ENCODE data around the gene ZSWIM8.

The ZSWIM8 gene

DNA sequence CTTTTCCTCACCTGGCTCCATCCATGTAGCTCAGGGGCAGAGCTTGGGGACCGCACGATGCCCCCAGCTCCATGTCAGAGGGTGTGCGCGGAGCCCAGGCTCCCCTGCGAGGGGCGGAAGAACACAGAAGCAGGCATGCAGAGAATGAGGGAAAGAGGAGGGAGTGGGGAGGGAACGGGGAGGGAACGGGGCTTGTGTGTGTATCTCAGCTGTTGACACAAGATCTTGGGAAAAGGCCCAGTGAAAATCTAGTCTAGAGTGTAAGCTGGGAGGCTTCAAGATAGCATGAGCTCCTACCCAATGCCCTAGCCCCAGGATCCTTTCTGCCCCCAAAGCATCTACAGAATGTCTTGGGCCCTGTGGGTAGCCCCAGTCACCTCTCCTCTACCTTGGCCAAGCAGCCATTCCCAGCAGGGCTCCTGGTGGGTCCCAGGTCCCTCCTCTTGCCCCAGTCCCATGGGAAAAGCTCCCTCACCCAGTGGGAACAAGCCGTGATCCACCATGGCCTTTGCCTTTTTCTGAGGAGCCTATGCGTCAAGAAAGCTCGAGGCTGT, 51.1 kb downstream of the ZSWIM8 start:
- DNase-seq (ENCODE audit: extremely low spot score, insufficient read length, low read depth) (no peak), FAIRE-seq (no peak)

DNA sequence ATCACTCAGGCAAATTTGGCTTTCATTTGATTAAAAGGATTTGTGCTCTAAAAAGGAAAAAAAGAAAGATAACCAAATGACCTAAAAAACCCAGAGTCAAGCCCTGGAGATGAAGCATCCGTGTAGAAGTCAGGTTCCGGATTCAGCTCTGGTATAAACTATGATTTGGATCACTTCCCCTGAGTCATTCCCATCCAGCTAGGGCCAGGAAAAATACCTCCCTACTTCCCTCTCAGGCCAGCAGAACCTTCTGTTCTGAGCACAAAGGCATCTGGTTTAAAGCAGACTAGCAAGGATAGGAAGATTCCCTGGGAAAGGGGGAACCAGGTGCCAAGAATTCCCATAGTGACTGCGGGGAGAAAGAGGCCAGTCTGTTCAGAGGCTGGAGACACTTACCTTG, 51.7 kb downstream of the ZSWIM8 start:
- no peak for DNase-seq (ENCODE audit: extremely low spot score, insufficient read length, low read depth)
- no peak for FAIRE-seq

DNA sequence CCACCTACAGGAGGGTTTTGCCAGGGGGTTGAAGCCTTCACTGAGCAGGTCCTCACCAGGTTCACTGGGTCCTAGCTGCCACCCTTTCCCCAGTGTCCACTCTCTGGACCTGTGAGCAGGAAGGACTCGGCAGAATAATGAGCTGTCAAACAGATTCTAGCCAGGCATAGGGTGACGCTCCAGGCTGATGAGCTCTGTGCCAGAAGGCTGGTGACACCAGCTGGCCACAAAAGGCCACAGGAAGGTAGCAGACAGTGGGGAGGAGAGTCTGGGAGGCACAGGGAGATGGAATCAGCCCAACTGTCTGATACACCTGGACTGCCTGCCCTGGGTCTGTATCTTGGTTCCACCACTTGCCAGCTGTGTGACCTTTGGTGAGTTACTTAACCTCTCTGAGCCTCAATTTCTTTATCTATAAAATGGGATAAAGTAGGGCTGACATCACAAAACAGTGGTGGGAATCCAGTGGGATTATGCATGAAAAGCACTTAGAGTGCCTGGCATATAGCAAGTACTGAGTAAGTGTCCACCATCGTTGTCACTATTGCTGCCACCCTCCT, 52.7 kb downstream of the ZSWIM8 start:
- DNase-seq (ENCODE audit: extremely low spot score, insufficient read length, low read depth) = no peak
- no peak for FAIRE-seq

DNA sequence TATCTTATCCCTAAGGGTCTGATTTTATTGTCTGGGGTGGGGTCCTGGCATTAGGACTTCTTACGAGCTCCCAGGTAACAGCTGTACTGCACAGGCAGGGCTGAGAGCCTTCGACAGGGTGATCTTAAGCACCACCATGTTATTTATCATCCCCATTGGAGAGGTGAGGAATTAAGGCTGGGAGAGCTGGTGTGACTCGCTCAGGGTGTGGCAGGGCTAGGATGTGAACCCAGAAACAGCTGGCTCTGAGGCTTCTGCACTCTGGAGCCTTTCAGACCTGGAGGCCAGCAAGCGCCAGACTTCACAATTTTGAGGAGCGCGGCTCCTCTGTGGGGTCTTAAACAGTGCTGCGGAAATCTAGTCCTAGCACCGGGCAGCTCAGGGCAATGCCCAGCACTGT, 53.4 kb downstream of the ZSWIM8 start:
- FAIRE-seq = no peak
- DNase-seq (ENCODE audit: extremely low spot score, insufficient read length, low read depth) = no peak

DNA sequence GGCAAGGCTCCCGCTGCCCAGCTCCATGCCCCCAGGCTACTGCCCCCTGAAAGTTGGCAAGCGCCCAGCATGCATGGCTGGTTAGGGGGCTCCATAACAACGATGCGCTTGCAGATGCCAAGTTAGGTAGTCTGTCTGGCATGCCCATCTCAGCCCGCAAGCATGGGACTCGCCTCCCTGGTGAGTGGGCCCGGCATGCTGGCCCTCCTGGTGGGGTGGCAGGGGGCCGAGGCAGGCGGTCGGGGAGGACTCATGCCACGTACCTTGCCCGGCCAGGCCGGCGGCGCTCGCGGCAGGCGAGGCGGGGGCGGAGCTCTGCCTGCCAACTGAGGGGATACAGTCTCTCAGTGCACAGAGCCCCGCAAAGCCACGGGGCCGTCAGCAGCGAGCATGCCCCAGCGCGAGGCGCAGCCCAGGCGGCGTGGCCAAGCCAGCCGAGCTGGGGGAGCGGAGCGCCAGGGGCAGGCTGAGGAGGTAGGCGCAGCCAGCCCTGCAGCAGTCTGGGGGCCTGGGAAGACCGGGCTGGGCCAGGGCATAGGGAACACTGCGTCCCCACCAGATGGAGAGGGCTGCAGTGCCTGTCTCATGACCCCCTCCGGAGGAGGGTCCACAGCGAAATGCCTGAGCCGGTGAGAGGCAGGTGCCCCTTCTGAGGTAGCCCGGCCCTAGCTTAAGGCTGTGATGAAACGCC, 54.0 kb downstream of the ZSWIM8 start:
- DNase-seq (ENCODE audit: extremely low spot score, insufficient read length, low read depth) = no peak
- no peak for FAIRE-seq

DNA sequence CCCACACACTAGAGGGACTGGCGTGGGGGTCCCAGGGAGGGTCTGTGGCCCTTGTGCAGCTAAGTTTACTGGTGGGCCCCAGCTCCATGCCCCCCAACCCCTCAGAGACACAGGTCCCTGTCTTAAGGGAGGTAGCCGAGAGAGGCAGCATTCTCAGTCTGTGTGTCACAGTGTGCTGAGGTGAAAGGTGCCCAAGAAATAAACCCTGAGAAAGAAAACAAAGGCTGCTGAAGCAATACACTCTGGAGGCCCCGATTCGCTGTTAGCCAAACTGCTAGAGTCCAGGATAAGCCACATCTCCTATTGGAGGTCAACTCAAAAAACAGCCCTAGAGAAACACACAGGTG, 54.6 kb downstream of the ZSWIM8 start:
- no peak for DNase-seq (ENCODE audit: extremely low spot score, insufficient read length, low read depth)
- no peak for FAIRE-seq

DNA sequence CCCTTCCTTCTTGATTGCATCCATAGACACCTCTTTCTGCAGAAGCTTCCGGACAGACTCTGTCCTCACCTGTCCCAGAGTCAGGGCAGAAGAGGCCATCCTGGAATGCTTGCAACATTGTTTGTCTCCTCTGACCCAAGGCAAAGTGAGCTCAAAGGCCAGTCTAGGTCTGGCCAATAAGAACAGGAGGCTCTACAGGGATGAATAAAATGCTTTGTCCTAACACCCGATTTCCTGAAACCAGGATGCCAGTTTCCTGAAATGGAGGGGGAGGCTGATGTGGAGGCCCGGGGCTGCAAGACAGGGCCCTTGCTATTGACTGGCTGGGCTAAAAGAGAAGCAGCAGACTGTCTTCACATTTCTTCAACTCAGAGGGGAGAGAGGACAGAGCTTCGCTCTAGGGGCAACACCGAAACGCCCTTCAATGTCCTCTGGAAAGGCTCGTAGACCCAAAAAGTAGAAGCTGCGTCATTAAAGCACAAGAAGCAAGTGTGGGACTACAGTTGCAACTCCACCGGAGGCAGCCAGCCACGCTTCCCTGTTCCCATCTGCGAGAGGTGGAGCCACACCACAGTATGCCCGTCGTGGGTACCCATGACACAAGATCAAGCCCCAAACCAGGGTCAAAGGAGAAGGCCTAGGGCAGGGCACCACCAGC, 55.1 kb downstream of the ZSWIM8 start:
- FAIRE-seq (no peak), DNase-seq (ENCODE audit: extremely low spot score, insufficient read length, low read depth) (no peak)

DNA sequence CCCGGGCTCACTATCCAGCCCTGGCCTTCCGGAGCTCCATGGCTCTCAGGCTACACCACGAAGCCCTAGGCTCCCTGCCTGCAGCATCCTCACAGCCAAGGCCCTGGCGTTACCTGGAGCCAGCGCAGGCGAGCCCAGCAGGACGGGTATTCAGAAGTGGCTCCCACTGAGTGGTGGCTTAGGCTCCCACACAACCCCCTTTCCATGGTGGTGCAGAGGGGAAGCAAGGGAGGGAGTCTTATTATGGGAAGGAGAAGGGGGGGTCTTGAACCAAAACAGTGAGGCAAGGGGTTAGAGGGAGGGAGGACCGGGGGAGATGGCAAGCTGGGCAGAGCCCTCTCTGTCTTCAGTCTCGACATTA, 55.6 kb downstream of the ZSWIM8 start:
- DNase-seq (ENCODE audit: extremely low spot score, insufficient read length, low read depth) (no peak), FAIRE-seq (no peak)

DNA sequence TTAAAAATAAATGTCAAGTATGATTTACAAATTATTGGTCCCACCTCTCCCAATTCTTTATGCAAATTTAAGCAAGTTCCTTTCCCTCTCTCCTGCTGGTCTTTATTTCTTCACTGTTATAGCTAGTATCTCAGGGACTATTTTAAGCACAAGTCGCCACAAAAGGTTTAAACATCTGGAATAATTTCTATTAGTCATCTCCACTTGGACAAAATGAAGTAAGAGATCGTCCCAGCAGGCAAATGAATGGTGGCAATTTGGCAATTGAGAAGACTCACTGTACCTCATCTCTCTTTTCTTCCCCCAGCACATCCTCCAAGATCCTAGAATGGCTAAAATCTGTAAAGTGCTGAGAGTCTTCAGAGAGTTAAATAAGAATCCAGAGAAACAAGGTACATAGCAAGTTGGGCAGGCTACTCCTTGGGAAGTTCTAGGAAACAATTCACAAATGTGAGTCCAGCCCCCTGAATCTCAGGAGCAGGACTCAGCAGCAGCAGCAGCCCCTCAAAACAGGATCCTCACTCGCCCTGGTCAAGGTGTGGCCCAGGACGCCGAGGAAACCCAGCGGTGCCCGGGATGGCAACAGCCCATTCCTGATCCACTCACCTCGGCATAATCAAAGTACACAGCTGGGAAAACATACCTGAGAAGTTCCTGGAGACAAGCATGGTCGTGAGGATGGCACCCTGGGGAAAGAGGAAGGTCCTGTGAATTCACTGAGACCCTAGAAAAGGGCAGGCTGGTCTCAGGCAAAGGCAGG, 56.3 kb downstream of the ZSWIM8 start:
- no peak for DNase-seq (ENCODE audit: extremely low spot score, insufficient read length, low read depth)
- no peak for FAIRE-seq

DNA sequence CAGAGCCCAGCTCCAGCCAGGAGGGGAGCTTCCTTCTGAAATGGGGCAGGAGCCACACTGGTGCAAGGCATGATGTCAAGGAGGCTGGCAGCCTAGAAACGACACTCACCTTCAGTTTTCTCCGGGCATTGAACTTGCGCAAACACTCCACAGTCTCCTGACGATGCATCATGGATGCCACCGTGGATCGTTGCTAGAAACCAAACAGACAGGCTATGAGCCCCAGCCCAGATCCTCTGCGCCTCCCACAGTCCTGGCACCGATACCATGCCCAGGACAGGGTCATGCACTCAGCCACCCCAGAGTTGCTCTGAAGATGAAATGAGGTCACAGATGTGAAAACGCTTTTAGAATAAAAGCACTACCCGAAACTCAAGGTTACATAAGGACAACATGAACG, 56.9 kb downstream of the ZSWIM8 start:
- no peak for DNase-seq (ENCODE audit: extremely low spot score, insufficient read length, low read depth)
- FAIRE-seq = no peak

DNA sequence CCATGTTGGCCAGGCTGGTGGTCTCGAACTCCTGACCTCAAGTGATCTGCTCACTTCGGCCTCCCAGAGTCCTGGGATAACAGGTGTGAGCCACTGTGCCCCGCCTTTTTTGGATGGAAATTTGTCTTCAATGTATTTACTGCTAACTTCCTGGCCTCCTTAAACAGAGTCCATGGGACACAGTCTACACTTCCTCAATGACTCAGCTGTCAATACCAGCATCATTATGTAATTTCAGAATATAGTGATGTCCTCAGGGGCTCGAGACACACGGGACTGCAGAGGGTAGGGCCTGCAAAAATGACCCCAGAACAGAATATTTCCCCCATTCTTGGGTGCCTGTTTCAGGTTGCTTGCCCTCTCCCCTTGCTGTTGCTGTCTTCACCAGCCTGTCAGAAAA, 57.9 kb downstream of the ZSWIM8 start:
- DNase-seq (ENCODE audit: extremely low spot score, insufficient read length, low read depth) (no peak), FAIRE-seq (no peak)

DNA sequence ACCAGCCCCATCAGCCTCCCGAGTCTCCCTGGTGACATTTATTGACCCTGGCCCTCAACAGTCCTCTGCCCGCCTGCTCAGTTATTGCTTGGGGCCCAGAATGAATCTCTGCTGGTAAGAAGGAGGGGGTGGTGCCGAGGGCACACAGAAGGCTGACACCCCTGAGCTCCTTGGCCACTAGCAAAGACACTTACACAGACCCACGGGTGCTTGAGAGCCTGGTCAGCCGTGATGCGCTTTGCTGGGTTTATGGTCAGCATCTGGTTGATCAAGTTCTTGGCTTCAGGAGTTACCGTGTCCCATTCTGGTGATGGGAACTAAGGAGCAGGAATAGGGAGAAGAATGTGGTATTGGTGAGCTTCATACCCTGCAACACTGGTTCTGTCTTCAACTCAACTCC, 61.6 kb downstream of the ZSWIM8 start:
- DNase-seq (ENCODE audit: extremely low spot score, insufficient read length, low read depth) (no peak), FAIRE-seq (no peak)

DNA sequence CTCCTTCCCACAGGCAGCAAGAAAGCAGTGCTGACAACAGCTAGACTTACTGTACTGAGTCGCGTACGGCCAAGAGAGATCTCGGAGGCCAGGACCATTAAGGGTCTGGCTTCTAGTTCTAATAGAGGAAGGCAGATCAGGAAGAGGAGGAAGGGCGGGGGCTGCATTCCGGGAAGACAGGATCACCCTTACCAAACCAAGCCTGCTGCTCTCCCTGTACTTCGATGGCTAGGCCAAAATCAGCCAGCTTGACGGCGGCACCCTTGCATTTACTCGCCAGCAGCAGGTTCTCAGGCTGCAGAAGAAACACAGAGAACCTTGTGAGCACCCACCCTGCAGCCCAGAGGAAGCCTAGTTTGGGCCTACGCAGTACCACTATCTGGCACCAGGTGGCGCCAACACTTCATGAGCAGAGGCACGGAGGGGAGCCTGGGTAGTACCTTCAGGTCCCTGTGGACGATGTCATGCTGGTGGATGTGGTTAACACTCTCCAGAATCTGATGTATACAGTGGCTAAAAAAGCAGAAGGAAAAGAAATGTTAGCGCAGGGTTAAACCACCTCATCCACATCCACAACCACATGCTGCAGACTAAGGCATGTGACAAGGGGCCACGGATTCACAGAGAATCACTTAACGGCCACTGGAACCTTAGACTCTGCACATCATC, 63.5 kb downstream of the ZSWIM8 start:
- DNase-seq (ENCODE audit: extremely low spot score, insufficient read length, low read depth) (peak; percentile 91), FAIRE-seq (peak; percentile 99)

DNA sequence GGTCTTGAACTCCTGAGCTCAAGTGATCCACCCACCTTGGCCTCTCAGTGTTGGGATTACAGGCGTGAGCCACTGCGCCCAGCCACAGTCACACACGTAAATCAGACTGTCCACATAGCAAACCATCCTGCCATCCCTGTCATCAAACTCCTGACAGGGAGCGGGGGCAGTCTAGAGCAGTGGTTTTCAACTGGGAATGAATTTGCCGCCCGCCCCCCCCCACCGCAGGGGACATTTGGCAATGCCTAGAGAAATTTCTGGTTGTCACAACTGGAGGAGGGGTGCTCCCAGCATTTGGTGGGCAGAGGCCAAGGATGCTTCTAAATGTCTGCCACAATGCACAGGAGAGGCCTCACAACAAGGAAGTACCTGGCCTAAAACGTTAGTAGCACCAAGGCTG, 64.8 kb downstream of the ZSWIM8 start:
- no peak for DNase-seq (ENCODE audit: extremely low spot score, insufficient read length, low read depth)
- FAIRE-seq = no peak

DNA sequence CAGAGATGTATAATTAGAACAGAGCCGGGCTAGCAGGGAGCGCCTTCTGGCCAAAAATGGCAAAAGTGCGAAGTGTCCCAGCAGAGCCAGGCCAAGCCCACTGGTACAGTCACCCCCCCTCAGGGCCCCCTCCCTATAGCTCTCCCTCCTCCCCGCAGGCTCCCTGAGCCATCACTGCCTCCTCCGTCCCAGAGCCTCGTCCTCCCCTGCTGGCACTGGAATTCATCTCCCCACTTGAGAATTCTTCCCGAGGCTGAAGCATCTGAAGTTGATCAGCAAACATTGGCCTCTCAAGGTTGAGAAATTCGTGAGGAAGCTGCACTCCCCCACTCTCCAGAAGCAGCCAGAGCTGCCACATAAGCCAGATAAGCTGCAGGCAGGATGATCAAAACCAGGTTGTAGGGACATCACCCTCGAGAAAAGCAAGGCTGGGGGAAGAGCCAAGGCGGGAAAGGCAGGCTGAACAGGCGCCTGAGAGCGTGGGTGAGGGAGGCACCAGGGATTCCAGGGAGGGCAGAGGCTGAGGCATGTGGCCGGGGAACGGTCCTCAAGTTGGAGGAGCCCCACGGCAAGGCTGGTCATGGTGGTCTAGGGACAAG, 65.6 kb downstream of the ZSWIM8 start:
- no peak for DNase-seq (ENCODE audit: extremely low spot score, insufficient read length, low read depth)
- FAIRE-seq = no peak

Measured in GM18507 (cell line).